ENCODE measurements around the gene CST9L.
A peak's percentile ranks its signal among the peaks of the same experiment; 100 is the strongest.

Gene CST9L, protein sequence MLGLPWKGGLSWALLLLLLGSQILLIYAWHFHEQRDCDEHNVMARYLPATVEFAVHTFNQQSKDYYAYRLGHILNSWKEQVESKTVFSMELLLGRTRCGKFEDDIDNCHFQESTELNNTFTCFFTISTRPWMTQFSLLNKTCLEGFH

DNA sequence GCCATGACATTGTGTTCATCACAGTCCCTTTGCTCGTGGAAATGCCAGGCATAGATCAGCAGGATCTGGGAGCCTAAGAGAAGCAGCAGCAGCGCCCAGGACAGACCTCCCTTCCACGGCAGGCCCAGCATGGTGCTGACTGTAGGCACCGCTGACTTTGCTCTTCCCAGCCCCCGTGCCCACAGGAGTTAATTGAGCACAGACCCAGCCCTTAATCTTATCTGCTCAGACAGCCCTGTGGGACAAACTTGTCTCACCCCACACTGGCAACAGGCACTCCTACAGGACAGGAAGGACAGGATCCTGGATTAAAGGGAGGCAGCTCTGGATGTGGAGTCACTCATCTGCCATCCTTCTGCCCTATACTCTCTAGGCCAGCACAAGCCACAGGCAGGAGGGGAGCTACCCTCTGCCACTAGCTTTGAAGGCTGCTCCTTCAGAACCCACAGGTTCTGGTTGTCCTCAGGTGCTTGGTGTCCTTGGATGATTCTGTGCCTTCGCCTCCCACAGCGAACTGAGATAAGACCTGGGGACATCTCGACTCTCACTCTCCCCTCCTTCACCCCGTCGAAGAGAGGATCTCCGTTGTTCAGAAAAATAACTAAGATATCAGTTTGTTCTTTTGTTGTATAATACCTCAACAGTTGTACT lies at the start of gene CST9L:
CST9L (minus strand) TSS at position 165 of the 651 bp plus-strand sequence; CDS start at position 131, 34 bp downstream.
- DNase-seq (ENCODE audit: low spot score): no peak

DNA sequence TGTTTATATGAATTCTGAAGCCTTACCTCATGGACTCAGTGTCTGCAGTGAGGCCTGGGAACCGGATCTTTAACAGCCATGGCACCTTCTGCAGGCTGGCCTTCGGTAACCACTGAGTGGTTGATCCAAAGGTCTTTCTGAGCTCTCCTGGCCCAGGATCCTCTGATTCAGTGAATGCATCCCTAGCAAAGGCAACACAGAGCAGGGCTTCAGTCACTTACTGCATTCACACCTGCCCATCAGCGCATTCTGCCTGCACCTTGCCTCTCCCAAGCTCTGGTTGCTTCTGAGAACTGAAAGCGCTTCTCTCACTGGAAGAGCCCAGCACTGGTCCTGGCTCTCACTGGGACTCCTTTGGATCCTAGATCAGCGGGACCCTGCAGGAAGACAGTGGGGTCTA lies 45.9 kb upstream of the CST9L start:
- DNase-seq (ENCODE audit: low spot score): no peak

DNA sequence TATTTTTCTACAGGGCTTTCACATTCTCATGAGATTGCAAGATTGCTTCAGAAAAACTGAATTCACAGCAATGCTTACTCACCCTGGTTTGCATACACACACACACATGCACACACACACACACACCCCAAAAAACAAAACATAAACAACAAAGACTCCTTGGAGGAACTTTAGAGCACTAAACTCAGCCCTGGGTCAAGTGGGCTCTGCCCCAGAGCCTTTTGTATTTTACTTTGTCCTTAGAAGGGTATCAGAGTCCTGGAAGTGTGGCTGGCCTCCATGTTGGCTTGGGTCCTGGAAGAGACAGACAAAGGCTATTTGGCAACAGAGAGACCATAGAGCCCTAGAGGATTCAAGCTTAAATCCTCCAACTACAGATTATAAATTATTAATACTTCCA lies 45.4 kb upstream of the CST9L start:
- DNase-seq (ENCODE audit: low spot score): no peak

DNA sequence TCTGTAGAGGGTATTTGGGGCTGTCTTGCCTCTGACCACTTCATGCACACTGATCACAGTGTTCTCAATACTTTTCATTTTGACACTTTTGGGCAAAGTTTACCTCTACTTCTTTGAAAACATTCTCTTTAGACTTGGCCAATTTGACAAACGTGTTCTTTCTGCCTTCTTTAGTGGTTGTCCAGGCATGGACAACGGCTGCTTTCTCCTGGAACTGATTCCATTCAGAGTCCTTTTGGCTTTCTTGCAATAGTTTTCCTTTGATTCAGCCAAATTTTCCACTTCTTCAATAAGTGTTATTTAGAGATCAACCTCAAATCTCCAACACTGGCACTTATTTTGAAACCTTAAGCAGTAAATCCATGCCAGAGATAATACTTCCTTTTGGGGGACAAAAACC lies 44.1 kb upstream of the CST9L start:
- DNase-seq (ENCODE audit: low spot score): no peak

DNA sequence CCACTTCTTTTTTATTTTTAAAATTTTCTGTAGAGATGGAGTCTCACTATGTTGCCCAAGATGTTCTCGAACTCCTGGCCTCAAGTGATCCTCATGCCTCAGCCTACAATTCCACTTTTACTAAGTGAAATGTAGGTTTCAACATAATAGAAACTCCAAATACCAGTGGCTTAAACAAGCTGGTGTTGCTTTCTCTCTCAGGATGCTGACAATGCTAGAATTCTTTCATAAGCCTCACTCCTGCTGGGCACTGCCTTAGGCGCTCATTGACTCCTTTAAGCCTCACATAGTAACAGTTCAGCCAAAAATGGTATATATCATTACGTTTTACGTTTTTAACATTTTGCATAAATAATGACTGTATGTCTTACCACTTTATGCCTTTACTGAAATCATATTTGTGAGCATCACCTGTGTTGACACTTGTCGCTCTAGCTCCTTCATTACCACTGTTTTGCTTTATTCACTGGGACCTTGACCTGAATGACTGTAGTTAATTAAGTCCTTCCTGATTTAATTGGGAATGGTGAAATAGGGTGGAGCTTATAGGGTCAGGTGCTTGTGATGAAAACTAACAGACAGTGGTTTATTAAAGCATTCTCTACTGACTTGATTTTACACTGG lies 41.3 kb upstream of the CST9L start:
- DNase-seq (ENCODE audit: low spot score): no peak

DNA sequence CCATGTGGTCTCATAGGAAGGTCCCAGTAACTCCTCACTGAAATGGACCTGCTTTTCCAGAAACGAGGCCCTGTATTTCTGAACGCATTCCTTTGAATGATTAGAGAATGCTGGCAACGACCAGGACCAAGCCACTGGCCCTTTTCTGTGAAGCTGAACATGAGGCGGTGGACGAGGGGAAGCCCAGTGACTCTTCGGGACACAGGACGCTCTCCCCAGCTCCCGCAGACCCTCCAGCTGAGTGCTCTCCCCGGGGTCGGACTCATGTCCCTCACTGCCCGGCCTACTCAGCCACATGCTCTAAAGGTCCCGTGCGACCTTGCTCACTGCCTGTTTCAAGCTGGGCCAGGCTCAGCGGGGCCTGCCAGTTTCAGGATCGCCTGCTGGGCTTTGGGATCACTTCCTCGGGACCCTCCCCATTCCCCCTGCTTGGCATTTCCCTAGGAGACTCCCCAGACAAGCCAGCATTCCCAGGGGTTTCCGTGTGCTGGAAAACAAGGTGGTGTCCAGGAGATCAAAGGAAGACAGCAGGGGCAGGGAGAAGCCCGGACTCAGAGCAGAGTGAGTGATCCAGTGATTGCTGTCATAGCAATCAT lies 40.1 kb upstream of the CST9L start:
- DNase-seq (ENCODE audit: low spot score): no peak

DNA sequence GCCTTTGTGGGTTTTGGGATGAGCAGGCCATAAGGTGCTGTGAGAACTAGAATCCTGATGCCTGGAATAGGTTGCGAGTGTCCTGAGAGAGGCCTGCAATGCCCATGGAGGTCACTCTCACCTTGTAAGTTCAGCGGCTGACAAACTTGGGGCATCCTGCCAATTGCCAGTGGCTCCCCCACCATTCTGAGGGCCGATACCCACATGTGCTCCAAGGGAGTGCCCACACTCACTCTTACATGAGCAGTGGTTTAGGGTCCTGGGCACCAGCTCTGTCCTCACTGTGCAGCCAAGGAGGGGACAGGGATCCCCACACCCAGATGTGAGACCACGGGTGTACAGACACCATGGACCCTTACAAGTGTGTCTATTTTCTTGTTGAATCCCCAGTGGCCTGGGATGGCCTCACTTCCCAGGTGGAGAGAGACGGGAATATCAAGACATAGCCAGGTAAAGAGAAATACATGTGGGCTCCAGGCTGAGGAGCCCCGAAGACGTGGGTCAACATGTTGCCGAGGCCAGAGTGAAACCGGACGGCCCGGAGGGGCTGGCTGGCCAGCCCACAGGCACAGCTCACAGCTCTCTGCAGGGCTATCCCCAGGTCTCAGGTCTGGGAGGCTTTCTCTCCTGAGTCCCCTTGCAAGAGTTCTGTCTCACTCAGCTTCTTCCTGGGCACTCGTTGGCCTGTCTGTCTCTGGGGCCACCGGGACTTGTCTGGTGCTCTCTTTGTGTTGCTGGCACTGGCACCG lies 39.4 kb upstream of the CST9L start:
- no peak for DNase-seq (ENCODE audit: low spot score)

DNA sequence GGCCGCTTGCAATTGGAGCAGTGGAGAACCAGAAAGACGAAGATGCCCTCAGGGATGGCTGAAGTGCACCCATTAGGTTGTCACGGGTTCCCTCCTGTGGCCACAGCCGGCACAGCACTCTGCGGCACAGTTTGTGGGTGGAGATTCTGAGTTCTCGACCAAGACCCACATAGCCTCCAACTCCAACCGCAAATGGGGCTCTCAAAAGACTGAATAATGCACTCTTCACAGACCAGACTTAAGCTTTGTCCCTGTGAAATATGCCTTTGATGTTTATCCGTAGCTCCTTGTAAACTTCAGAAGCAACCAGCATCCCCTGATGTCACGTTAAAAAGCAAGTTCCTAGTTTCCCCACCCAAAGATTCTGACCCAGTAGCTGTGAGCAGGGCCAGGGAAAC lies 38.4 kb upstream of the CST9L start:
- peak; percentile 23 for DNase-seq (ENCODE audit: low spot score)

DNA sequence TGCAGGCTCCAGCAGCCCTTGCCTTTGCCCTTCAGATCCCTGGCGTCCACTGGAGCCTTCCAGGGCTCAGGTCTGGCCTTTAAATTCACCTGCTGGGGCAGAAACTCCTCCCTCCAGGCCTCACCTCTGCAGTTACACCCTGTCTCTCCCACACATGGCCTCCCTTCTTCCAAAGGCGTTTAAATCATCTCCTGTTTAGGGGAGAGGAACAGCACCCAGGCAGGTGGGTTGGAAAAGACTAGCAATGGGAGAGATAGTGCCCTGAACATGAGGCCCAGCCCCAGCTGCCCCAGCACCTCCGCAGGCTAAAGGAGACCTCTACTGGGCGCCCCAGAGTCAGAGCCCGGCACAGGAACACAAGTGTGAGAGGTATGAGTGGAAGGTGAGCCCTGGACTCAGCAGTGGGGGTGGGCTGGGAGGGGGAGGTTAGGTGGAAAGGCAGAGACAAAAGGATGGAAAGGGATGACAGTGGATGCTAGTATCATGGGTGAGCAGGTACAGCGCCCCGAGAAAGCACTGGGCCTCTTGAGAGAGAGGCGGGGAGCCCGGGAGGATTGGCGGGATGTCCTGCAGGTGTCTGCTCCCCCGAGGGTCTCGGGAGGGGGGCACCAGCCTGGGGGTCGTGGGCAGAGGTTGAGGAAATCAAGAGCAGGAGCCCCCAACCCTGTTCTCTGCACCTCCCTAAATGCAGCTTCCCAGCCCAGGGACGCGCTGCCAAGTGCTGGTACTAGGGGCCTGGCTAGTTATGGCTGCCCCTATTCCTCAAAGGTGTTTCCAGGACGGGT lies 37.8 kb upstream of the CST9L start, which contains the start of gene CST9:
CST9 (minus strand) TSS at position 51 of the 785 bp plus-strand sequence. CDS start 53 bp downstream, outside the sequence.
- no peak for DNase-seq (ENCODE audit: low spot score)

DNA sequence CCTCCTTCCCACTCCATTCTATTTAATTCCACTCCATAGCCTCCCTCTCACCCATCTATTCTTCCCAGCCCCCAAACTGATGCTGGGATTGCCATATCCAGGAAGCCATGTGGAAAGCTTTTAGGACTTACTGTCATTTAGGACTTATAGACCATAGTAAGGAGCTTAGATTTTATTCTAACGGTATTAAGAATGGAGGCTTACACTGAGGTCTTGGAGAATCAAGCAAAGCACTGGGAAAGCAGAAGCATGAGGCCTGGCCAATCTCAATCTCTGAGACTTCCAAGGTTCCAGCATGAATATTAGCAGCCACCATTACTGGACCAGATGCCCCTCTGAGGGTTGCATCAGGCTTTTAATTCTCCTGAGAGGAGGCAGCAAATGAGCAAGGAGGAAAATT lies 36.0 kb upstream of the CST9L start:
- no peak for DNase-seq (ENCODE audit: low spot score)

DNA sequence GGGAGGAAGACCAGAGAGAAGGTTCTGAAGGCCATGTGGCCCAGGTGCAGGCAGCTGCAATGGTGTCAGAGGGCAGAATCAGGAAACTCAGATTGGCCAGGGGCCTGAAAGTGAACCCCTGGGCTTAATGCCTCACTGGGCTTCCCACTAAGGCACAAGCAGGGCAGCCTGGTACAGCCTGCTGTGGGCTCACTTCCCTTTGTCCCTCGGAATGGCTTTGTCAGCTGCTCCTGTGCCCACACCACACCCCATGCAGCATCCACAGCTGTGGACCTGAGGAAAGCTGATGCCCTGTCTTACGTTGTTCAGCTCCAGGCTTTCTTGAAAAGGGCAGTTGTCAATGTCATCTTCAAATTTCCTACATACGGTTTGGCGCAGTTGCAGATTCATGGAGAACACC lies 35.0 kb upstream of the CST9L start:
- DNase-seq (ENCODE audit: low spot score): no peak

DNA sequence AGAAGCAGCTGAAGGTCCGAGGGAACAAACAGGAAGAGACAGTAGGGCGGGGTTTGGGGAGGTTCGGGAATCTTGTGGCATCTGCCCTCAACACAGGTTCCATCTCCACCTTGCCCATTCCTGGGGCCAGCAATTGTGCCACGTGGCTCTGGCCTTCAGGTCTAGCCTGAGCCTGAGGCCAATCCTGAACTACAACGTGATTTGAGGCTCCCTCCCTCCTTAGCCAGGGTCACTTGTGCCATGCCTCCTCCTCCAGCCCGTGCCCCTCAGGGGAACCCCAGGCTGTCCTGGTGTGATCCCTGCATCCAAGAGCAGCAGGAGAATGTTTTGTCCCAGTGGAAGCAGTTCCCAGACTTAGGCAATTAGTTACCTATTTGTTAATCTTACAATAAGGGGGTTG lies 34.4 kb upstream of the CST9L start:
- no peak for DNase-seq (ENCODE audit: low spot score)

DNA sequence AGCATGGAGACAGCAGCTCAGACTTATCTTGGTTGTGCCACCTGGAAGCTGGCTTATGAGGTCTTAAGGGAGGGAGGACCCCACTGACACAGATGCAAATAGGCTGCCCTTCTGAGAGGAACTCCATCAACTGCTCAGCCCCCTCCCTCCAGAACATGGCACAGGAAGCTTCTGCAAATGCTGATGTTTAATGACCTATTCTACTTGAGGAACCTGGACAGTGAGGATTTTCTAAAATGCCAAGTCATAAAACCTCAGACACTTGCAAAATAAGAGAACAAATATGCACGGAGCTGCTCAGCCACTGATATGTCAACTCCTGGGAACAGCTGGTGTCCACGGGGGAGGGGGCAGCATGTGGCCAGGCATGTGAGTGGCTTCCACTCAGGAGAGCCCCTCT lies 34.0 kb upstream of the CST9L start:
- DNase-seq (ENCODE audit: low spot score): no peak

DNA sequence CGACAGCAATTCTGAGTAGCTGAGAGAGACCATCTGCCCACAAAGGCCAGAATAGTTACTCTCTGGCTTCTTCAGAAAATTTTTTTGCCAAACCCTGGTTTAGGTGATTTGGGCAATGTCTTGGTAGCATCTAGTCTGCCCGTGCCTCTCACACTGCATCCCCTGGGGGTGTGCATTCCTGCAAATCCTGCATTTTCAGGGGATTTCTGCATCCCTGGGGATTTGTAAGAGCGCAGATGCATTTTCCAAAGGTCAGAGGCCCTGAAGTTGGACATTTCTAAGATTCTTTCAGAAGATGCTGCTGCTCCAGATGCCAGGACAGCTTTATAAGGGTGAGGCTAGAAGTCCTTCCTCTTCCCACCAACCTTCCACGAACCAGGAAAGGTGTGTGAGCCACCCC lies 33.4 kb upstream of the CST9L start:
- no peak for DNase-seq (ENCODE audit: low spot score)

DNA sequence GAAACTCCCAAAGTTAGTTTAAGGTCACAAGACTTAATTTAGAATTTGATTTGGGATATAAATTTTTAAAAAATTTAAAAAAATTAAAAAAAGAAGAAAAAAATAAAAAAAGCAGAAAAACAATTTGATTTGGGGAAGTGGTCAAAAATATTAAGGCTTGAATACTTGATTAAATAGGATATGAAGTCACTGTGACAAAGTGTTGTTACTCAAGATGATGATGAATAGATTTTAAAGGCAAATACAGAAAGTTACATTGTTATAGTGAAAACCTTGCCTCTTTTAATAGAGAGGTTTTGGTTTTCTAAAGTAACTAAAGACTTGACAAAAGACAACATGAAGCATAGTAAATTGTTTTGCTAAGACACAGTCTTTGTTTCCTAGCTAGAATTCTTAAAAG lies 30.2 kb upstream of the CST9L start:
- no peak for DNase-seq (ENCODE audit: low spot score)

DNA sequence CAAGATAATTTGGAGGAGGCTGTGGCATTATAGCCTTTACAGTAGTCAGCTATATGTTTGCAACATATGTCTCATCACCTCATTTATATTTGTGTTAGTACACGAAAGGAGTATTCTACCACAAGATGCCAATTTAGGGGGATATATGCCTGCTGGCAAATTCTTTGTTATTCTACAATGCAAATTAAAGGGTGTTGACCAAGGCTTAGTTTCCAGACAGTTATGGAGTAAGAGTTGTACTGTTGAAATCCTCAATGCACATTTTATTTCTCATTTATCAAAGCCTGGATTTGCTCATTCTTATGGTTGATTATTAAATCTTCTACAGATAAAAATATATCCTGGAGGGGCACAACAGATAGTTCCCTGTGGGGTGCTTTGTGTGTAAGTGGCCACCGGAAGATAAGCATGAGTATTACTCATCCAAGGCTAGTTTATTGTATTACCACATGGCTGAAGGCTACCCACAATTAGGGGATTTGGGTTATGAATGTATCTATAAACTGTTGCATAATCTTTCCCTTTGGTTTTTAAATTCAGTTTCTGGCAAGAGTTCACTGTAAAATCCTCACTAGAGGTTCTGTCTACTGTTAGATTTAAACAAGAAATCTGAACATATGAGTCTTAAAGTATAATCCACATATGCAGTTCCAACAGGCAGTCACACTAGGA lies 28.4 kb upstream of the CST9L start:
- DNase-seq (ENCODE audit: low spot score): no peak

DNA sequence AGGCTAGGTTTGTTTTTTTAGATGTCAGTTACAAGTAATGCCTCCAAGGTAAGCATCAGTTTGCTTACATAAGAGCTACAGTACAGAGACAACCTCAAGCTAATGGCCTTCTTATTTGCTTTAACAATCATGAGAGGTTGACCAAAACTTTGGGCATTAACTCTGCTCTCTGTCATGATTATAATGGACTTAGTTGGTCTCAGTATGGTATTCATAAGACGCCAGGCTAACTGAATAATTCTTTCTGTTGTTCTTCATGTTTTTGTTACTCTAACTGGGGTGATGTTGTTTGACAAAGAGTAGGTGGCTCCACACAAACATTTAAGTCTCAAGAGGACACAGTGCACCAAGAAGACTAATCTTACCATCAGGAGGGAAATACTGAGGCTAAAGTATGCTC lies 27.7 kb upstream of the CST9L start:
- no peak for DNase-seq (ENCODE audit: low spot score)

DNA sequence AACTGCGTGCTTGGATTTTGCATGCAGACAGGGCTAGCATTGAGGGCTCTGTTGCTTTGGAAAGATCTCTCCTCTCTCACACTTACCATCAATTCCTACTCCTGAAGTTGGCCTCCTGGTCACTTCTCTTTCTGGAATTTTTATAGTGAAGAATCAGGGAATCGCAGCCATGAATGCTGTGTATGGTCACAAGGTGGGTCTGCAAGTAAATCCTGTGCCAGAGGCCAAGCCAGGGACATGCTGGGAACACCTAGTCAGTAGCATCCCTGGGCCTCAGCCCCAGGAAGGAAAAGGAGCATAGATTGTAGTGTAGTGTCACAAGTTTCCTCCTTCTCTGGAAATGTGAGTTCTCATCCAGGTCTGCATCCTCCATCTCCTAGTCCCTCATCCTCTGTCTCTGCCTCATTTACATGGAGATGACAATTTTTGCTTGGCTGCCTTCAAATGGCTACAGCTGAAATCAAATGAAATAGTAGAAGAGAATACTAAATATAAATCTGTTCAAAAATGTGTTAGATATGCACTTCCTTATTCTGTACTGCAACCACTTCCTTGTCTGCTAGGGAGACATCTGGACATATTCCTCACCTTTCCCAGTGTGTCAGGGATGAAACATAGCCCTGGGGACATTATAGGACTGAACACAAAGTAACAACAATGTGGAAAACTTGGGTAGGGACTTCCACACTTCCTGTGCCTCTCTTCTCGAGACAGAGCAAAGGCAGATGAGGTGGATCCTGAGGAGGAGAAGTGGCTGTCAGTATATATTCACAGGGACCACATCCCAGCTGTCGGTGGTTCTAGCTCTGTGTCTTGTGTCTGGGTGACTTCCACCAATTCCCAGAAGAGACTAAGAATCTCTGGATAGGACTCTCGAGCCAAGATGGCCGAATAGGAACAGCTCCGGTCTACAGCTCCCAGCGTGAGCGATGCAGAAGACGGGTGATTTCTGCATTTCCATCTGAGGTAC lies 20.4 kb upstream of the CST9L start:
- DNase-seq (ENCODE audit: low spot score): no peak

DNA sequence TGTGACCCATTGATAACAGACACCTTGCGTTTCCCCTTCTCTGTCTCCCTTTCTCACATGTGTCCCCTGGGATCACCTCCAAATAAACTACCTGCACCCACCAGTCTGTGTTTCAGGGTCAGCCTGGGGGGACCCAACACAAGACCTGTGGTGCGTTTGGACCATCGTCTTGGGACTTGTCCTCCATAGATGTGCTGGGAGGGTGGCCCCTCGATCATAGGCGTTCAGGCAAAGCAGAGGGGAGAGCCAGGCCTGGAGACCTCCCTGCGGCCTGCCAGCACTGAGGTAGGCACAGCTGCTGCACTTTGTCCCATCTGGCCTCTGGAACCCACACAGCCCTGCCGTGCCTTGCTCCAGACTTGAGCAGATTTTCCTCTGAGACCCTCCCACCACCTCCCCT lies 19.3 kb upstream of the CST9L start:
- no peak for DNase-seq (ENCODE audit: low spot score)
